HCT116 (cell line): ENCODE results near the gene CHERP. TPM values are rescaled to one million over a fixed set of nuclear protein-coding genes. Genes with fewer than 3 reads are reported as not detected.

Source experiments
- ATAC-seq: fragments of 200-7000 bp; cut with Tn5 transposase; 2 replicates; pipeline ENCODE4 v1.9.1; 2020; ENCODE audit warnings: mild to moderate bottlenecking, moderate library complexity
- BruUV-seq: library from RNA; stranded (reverse); fragments of 400-500 nt; replicated peaks from 2 replicates; lab custom pipeline; 2021; lab: Mats Ljungman, UMichigan
- CTCF ChIA-PET: fragments of 300-600 bp; sonication (Branson Sonifier 250); formaldehyde crosslinking; loops from one replicate; lab custom pipeline; 2021; ENCODE audit warnings: antibody characterized with exemption; lab: Charles Lee
- POLR2A ChIA-PET: fragments of 300-600, 350-600 bp; sonication (Branson Sonifier 250); formaldehyde crosslinking; loops from one replicate; lab custom pipeline; 2021; ENCODE audit warnings: antibody characterized with exemption; lab: Charles Lee
- RAD21 ChIA-PET, 2 experiments: fragments of 300-600 bp; sonication (Branson Sonifier 250); formaldehyde crosslinking; loops; one replicate each; lab custom pipeline; 2023; ENCODE audit warnings: low total read pairs in 2 of 2; ENCODE audit not compliant: uncharacterized antibody in 2 of 2, unreplicated experiment in 2 of 2, low non-redundant PET in 1 of 2; lab: Charles Lee
- DNase-seq: peaks from one replicate; pipeline ENCODE4 v3.0.0-alpha.2; 2010; ENCODE audit warnings: low read depth, low spot score
- H2AFZ ChIP-seq: fragments of 200-600 bp; shearing (Covaris generic), sonication (generic); 2 replicates; pipeline ENCODE4 v1.6.1; 2017; ENCODE audit warnings: low read depth, mixed run types, mixed read lengths, antibody characterized with exemption, low read length; ENCODE audit not compliant: poor library complexity, severe bottlenecking
- H3K27ac ChIP-seq: 2 replicates; pipeline ENCODE4 v1.5.1; 2012; ENCODE audit warnings: low read depth, low read length
- H3K27me3 ChIP-seq: fragments of 200-600 bp; sonication (generic); 2 replicates; pipeline ENCODE4 v1.6.1; 2016; ENCODE audit warnings: mixed run types, low read length, mixed read lengths; ENCODE audit not compliant: insufficient read depth
- H3K36me3 ChIP-seq, 2 experiments: fragments of 200-500 bp in 1 of 2; fragments of 200-600 bp in 1 of 2; sonication (Bioruptor generic) in 1 of 2; sonication (generic) in 1 of 2; 2 replicates each; pipeline versions ENCODE4 v1.5.1 to v1.6.1; 2014 to 2016; ENCODE audit warnings: low read length in 2 of 2, inconsistent platforms in 1 of 2, mixed read lengths in 1 of 2, mixed run types in 1 of 2; ENCODE audit not compliant: insufficient read depth in 2 of 2, control insufficient read depth in 1 of 2
- H3K4me1 ChIP-seq, 2 experiments: fragments of 200-600 bp in 1 of 2; sonication (generic) in 1 of 2; 2 replicates each; pipeline versions ENCODE4 v1.5.1 to v1.6.1; 2012 to 2017; ENCODE audit warnings: low read length in 2 of 2, inconsistent platforms in 1 of 2, mild to moderate bottlenecking in 1 of 2, mixed read lengths in 1 of 2, mixed run types in 1 of 2, moderate library complexity in 1 of 2; ENCODE audit not compliant: insufficient read depth in 2 of 2, control insufficient read depth in 1 of 2
- H3K4me2 ChIP-seq: fragments of 200-600 bp; sonication (generic); 2 replicates; pipeline ENCODE4 v1.6.1; 2017; ENCODE audit warnings: mixed run types, low read length, mixed read lengths
- H3K4me3 ChIP-seq, 2 experiments: fragments of 200-600 bp in 1 of 2; sonication (generic) in 1 of 2; replicated peaks in 1 of 2; 2 replicates each; pipeline ENCODE4 v1.5.1; 2011 to 2016; ENCODE audit warnings: low read length in 2 of 2, control low read depth in 1 of 2, low read depth in 1 of 2, mild to moderate bottlenecking in 1 of 2, mixed read lengths in 1 of 2, mixed run types in 1 of 2
- H3K79me2 ChIP-seq: fragments of 200-600 bp; sonication (generic); 2 replicates; pipeline ENCODE4 v1.6.1; 2017; ENCODE audit warnings: mild to moderate bottlenecking, mixed run types, low read length, moderate library complexity, mixed read lengths; ENCODE audit not compliant: insufficient read depth
- H3K9ac ChIP-seq: fragments of 200-600 bp; sonication (generic); 2 replicates; pipeline ENCODE4 v1.6.1; 2016; ENCODE audit warnings: low read length, mixed read lengths
- H3K9me2 ChIP-seq: fragments of 200-600 bp; sonication (generic), shearing (Covaris generic); 2 replicates; pipeline ENCODE4 v1.6.1; 2017; ENCODE audit warnings: mixed run types, mild to moderate bottlenecking, moderate library complexity; ENCODE audit not compliant: insufficient read depth
- H3K9me3 ChIP-seq, 2 experiments: fragments of 200-500 bp in 1 of 2; fragments of 200-600 bp in 1 of 2; sonication (Bioruptor generic) in 1 of 2; sonication (generic) in 1 of 2; 2 replicates each; pipeline ENCODE4 v1.6.1; 2014 to 2017; ENCODE audit warnings: low read length in 2 of 2, mixed read lengths in 2 of 2, inconsistent platforms in 1 of 2, low read depth in 1 of 2, mild to moderate bottlenecking in 1 of 2, mixed run types in 1 of 2, moderate library complexity in 1 of 2; ENCODE audit not compliant: control insufficient read depth in 1 of 2, insufficient read depth in 1 of 2
- H4K20me1 ChIP-seq: fragments of 200-600 bp; sonication (generic), shearing (Covaris generic); 2 replicates; pipeline ENCODE4 v1.6.1; 2017; ENCODE audit warnings: mixed run types, mild to moderate bottlenecking, moderate library complexity; ENCODE audit not compliant: insufficient read depth
- EGR1 ChIP-seq: IDR thresholded peaks from 2 replicates; pipeline ENCODE4 v1.6.1; 2012; ENCODE audit warnings: low read depth
- EZH2 ChIP-seq: fragments of 200-600 bp; sonication (generic); IDR thresholded peaks from 2 replicates; pipeline ENCODE4 v1.6.1; 2017; ENCODE audit warnings: antibody characterized with exemption, mixed run types
- EZH2phosphoT487 ChIP-seq: fragments of 200-600 bp; IDR thresholded peaks from 2 replicates; pipeline ENCODE4 v1.6.1; 2018; ENCODE audit warnings: antibody characterized with exemption, borderline replicate concordance
- FOSL1 ChIP-seq: IDR thresholded peaks from 2 replicates; pipeline ENCODE4 v1.6.1; 2012; ENCODE audit warnings: low read depth
- POLR2A ChIP-seq: IDR thresholded peaks from 2 replicates; pipeline ENCODE4 v1.7.0; 2011; ENCODE audit warnings: borderline replicate concordance; ENCODE audit not compliant: insufficient read depth, insufficient read length; ENCODE audit errors: extremely low read depth
- POLR2AphosphoS5 ChIP-seq: IDR thresholded peaks from 2 replicates; pipeline ENCODE4 v1.6.1; 2011; ENCODE audit warnings: mild to moderate bottlenecking, low read depth, low read length, moderate library complexity
- RAD21 ChIP-seq: IDR thresholded peaks from 2 replicates; pipeline ENCODE4 v1.6.1; 2012; ENCODE audit warnings: low read depth, mild to moderate bottlenecking
- SIN3A ChIP-seq: IDR thresholded peaks from 2 replicates; pipeline ENCODE4 v1.6.1; 2012; ENCODE audit warnings: low read depth
- YY1 ChIP-seq: IDR thresholded peaks from 2 replicates; pipeline ENCODE4 v1.6.1; 2011; ENCODE audit warnings: low read length, low read depth, moderate library complexity, mild to moderate bottlenecking; ENCODE audit not compliant: insufficient replicate concordance; ENCODE audit errors: extremely low read depth
- intact Hi-C: fragments of 100-400 bp; cut with micrococcal nuclease; formaldehyde crosslinking; loops from 2 replicates; pipeline ENCODE4 v1.10.0; 2022
- total RNA-seq: library from RNA; stranded (reverse); gene quantifications from one replicate; pipeline ENCODE4 v1.2.1, GENCODE V29; 2021; ENCODE audit not compliant: unreplicated experiment
- TF ChIP-seq, protein P1 (sequence below): IDR thresholded peaks from 2 replicates; pipeline ENCODE4 v1.6.1; 2012
- TF ChIP-seq, protein P2 (sequence below), 3 experiments: fragments of 200-600 bp in 1 of 3; sonication (generic) in 1 of 3; IDR thresholded peaks in 2 of 3; conservative IDR thresholded peaks in 1 of 3; 2 replicates each; pipeline ENCODE4 v1.5.1; 2012 to 2017; ENCODE audit warnings: low read depth in 2 of 3, low read length in 2 of 3, antibody characterized with exemption in 1 of 3, borderline replicate concordance in 1 of 3, control low read depth in 1 of 3, mild to moderate bottlenecking in 1 of 3, mixed read lengths in 1 of 3, mixed run types in 1 of 3, moderate library complexity in 1 of 3; ENCODE audit not compliant: insufficient read depth in 1 of 3
- TF ChIP-seq, protein P3 (sequence below): IDR thresholded peaks from 2 replicates; pipeline ENCODE4 v1.6.1; 2012; ENCODE audit warnings: low read depth
- TF ChIP-seq, protein P4 (sequence below): IDR thresholded peaks from 2 replicates; pipeline ENCODE4 v1.6.1; 2012

The CHERP gene
- total RNA-seq, 1 experiment from 2014 or later: 65.8 TPM

DNA sequence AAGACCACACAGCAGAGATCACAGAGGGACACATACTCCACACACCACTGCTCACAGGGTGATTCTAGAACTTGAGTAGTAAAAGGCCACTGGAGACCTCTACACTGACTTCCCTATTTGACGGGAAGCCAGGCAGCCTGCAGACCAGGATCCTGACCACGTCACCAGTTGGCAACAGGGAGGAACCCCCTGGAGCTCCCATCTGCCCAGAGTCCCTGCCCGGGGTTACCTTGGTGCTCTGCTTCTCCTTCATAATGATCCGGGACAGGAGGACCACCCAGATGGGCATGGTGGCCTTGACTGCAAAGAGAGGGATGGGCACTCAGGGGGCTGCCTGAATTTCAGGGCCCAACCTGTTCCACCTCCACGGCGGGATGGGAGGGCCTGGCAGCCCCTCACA, 29.0 kb upstream of the CHERP start:
- no peaks in the 10 kb centered on the region for H3K9me2 ChIP-seq
- H3K79me2 ChIP-seq: peaks cover 83% of the 10 kb centered on the region
- no TSS peak for BruUV-seq
- CTCF ChIA-PET: no interaction called here
- no peak for DNase-seq
- H2AFZ ChIP-seq: no peak overlapping the region
- H3K4me1 ChIP-seq: peaks cover 12 to 42% of the 10 kb centered on the region in 2 experiments
- H3K9ac ChIP-seq: peak overlapping the region; percentile 91
- TF ChIP-seq, protein P1, sequence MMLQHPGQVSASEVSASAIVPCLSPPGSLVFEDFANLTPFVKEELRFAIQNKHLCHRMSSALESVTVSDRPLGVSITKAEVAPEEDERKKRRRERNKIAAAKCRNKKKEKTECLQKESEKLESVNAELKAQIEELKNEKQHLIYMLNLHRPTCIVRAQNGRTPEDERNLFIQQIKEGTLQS: no peak
- TF ChIP-seq EGR1 (no peak), FOSL1 (no peak)
- TF ChIP-seq, all 23 proteins: peak for 0
- Histone ChIP-seq H3K4me2 (peak overlapping the region; percentile 91), H3K4me3 (peak overlapping the region; percentile 81 to 89), H4K20me1 (no peaks in the 10 kb centered on the region), H3K27ac (peak overlapping the region; percentile 75), H3K9me3 (no peaks in the 10 kb centered on the region), H3K27me3 (no peaks in the 10 kb centered on the region), H3K36me3 (peaks cover 18 to 27% of the 10 kb centered on the region in 2 experiments)
- RAD21 ChIA-PET: no interaction called here
- no peak for ATAC-seq
- intact Hi-C loops: no loop called here
- POLR2A ChIA-PET: no interaction called here

DNA sequence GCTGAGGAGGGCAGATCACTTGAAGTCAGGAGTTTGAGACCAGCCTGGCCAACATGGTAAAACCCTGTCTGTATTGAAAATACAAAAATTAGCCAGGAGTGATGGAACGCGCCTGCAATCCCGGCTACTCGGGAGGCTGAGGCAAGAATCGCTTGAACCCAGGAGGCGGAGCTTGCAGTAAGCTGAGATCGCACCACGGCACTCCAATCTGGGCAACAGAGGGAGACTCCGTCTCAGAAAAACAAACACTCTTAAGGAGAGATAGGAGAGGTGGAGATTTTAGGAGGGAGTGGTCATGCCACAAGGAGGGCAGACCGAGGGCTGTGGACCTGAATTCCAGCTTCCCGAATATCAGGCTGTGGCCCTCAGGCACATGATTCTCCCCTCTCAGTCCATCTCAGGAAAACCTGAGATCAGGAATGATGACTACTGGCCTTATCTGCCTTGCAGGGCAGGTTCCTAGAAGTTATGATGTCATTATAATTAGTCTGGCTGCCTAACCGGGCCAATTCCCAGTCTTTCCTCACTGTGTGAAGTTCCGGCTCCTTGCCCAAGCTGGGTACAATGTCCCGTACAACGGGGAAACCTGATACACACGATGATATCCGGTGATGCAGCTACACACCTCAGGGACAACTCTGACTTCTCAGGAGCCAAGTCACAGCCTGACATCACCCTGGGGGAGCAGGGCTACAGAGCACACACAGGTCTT, 27.5 kb upstream of the CHERP start:
- Histone ChIP-seq H3K79me2 (peaks cover 70% of the 10 kb centered on the region), H3K9ac (0 out of 2 replicates have a peak overlapping the region, but pooled peaks have one; percentile 16), H3K9me3 (no peaks in the 10 kb centered on the region), H3K4me3 (no peak overlapping the region), H3K36me3 (peaks cover 10 to 25% of the 10 kb centered on the region in 2 experiments), H3K9me2 (no peaks in the 10 kb centered on the region), H3K27me3 (no peaks in the 10 kb centered on the region), H2AFZ (no peak overlapping the region), H3K4me2 (peak overlapping the region; percentile 37; the same call in 1 of the 2 replicates), H4K20me1 (no peaks in the 10 kb centered on the region), H3K27ac (peak overlapping the region; percentile 24), H3K4me1 (peaks cover 12 to 42% of the 10 kb centered on the region in 2 experiments)
- intact Hi-C loops: no loop called here
- RAD21 ChIA-PET: no interaction called here
- no TSS peak for BruUV-seq
- DNase-seq (no peak), ATAC-seq (no peak)
- POLR2A ChIA-PET: no interaction called here
- CTCF ChIA-PET: no interaction called here
- TF ChIP-seq YY1: no peak
- TF ChIP-seq EZH2phosphoT487: no peak
- TF ChIP-seq SIN3A: no peak
- TF ChIP-seq, protein P2, sequence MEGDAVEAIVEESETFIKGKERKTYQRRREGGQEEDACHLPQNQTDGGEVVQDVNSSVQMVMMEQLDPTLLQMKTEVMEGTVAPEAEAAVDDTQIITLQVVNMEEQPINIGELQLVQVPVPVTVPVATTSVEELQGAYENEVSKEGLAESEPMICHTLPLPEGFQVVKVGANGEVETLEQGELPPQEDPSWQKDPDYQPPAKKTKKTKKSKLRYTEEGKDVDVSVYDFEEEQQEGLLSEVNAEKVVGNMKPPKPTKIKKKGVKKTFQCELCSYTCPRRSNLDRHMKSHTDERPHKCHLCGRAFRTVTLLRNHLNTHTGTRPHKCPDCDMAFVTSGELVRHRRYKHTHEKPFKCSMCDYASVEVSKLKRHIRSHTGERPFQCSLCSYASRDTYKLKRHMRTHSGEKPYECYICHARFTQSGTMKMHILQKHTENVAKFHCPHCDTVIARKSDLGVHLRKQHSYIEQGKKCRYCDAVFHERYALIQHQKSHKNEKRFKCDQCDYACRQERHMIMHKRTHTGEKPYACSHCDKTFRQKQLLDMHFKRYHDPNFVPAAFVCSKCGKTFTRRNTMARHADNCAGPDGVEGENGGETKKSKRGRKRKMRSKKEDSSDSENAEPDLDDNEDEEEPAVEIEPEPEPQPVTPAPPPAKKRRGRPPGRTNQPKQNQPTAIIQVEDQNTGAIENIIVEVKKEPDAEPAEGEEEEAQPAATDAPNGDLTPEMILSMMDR (IDR thresholded peaks at IDR 0.05 in 2 of 3, conservative IDR thresholded peaks at IDR 0.05 in 1 of 3; ENCODE audit: borderline replicate concordance in 1 of 3, insufficient read depth in 1 of 3, low read depth in 2 of 3, low read length in 2 of 3): no peak
- TF ChIP-seq, protein P3, sequence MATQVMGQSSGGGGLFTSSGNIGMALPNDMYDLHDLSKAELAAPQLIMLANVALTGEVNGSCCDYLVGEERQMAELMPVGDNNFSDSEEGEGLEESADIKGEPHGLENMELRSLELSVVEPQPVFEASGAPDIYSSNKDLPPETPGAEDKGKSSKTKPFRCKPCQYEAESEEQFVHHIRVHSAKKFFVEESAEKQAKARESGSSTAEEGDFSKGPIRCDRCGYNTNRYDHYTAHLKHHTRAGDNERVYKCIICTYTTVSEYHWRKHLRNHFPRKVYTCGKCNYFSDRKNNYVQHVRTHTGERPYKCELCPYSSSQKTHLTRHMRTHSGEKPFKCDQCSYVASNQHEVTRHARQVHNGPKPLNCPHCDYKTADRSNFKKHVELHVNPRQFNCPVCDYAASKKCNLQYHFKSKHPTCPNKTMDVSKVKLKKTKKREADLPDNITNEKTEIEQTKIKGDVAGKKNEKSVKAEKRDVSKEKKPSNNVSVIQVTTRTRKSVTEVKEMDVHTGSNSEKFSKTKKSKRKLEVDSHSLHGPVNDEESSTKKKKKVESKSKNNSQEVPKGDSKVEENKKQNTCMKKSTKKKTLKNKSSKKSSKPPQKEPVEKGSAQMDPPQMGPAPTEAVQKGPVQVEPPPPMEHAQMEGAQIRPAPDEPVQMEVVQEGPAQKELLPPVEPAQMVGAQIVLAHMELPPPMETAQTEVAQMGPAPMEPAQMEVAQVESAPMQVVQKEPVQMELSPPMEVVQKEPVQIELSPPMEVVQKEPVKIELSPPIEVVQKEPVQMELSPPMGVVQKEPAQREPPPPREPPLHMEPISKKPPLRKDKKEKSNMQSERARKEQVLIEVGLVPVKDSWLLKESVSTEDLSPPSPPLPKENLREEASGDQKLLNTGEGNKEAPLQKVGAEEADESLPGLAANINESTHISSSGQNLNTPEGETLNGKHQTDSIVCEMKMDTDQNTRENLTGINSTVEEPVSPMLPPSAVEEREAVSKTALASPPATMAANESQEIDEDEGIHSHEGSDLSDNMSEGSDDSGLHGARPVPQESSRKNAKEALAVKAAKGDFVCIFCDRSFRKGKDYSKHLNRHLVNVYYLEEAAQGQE: no peak
- TF ChIP-seq POLR2A: no peak
- TF ChIP-seq RAD21: no peak
- TF ChIP-seq EZH2: no peak
- TF ChIP-seq, protein P4, sequence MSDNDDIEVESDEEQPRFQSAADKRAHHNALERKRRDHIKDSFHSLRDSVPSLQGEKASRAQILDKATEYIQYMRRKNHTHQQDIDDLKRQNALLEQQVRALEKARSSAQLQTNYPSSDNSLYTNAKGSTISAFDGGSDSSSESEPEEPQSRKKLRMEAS: no peak
- no peak for TF ChIP-seq POLR2AphosphoS5
